Right lobe of liver (tissue), 6 donors: ENCODE measurements around the gene ZC3H12A. TPM values are rescaled to one million over a fixed set of nuclear protein-coding genes. Genes with fewer than 3 reads are reported as not detected.
A peak's percentile ranks its signal among the peaks of the same experiment; 100 is the strongest.

ENCODE experiments used
- ATAC-seq, 4 donors: fragments of 200-7000 bp; cut with Tn5 transposase; one replicate each; pipeline ENCODE4 v1.9.1; 2020; ENCODE audit warnings: mild to moderate bottlenecking in 4 of 4, moderate library complexity in 4 of 4
- DNase-seq, 3 donors: peaks; one replicate each; pipeline ENCODE4 v3.0.0-alpha.2; 2020
- H3K27ac ChIP-seq, 3 donors: fragments of 200-600 bp; one replicate each; pipeline ENCODE4 v1.8.0; 2022
- H3K27me3 ChIP-seq, 2 donors: fragments of 200-600 bp; one replicate each; pipeline ENCODE4 v1.8.0; 2022
- H3K36me3 ChIP-seq, 4 donors: fragments of 200-600 bp; sonication (generic) in 1 of 4; one replicate each; pipeline versions ENCODE4 v1.5.1 to v1.8.0; 2017 to 2022; ENCODE audit warnings: control low read depth in 1 of 4
- H3K4me1 ChIP-seq, 4 donors: fragments of 200-600 bp; sonication (generic) in 1 of 4; one replicate each; pipeline versions ENCODE4 v1.5.1 to v1.8.0; 2017 to 2022; ENCODE audit warnings: control low read depth in 1 of 4
- H3K4me3 ChIP-seq, 3 donors: fragments of 200-600 bp; one replicate each; pipeline ENCODE4 v1.8.0; 2022
- H3K9me3 ChIP-seq, 4 donors: fragments of 200-600 bp; sonication (generic) in 1 of 4; one replicate each; pipeline versions ENCODE4 v1.5.1 to v1.8.0; 2017 to 2022; ENCODE audit warnings: control low read depth in 1 of 4
- CTCF ChIP-seq, 4 donors: fragments of 200-600 bp in 3 of 4; fragments of 450-650 bp in 1 of 4; IDR thresholded peaks; one replicate each; pipeline versions ENCODE4 v1.5.1 to v1.8.0; 2016 to 2022; ENCODE audit warnings: antibody characterized with exemption in 4 of 4, mild to moderate bottlenecking in 2 of 4
- POLR2A ChIP-seq: fragments of 450-650 bp; IDR thresholded peaks from one replicate; pipeline ENCODE4 v1.6.1; 2017; ENCODE audit warnings: antibody characterized with exemption, mild to moderate bottlenecking
- WGBS: methylation state at CpG from one replicate; pipeline ENCODE4 v1.1.6; 2018; ENCODE audit warnings: low coverage, low lambda C conversion rate; ENCODE audit not compliant: insufficient coverage; ENCODE audit errors: missing lambda C conversion rate; 5-methylcytosine and 5-hydroxymethylcytosine counted together
- intact Hi-C, 2 donors: fragments of 100-400 bp; cut with DNase I; formaldehyde crosslinking; loops; one replicate each; pipeline versions ENCODE4 v1.11.2 to v1.14.1; 2022
- total RNA-seq, 6 experiments: library from RNA; depleted of rRNA in 2 of 6; stranded (reverse); fragments of >200 nt in 2 of 6; fragmentation: NEBNext Ultra II Directional in 3 of 6; extraction: Animal tissue kit (Norgen Biotek cat#: 25700) in 3 of 6; gene quantifications; one replicate each; pipeline versions ENCODE4 v1.1.0 to v1.2.4, GENCODE V29; 2016 to 2023
- donor health status: DM: no; HTN: yes; CAD: no.
- donor health status: DM: no; HTN: no; CAD: no.
- donor health status: DM: no; HTN: no; CAD: no.
- donor health status: DM: no; HTN: yes; CAD: no.
- donor health status: DM: no; HTN: yes; CAD: no.

Gene ZC3H12A
- total RNA-seq, 6 experiments from 2014 or later = 2.7 to 21.9 (median 8.3) TPM

DNA sequence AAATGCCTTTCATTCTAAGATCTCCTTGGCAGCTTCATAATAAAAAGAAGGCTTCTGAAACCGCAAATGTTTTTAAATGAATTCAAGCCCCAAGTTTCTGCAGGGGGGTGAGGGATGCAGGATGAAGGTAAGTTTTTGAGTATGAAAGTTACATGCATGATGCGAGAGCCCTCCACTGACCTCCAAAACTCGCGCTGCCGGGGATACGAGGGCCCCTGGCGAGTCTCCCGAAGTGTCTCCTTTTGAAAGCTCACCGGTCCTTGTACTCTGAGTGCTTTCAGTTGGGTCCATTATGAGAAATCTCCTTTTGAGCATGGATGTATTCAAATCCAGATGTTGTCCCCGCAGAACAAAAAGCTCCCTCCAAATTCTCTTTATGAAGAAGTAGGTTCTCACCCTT lies 18.9 kb upstream of the ZC3H12A start:
- TF ChIP-seq POLR2A (no peak), CTCF (IDR thresholded peaks at IDR 0.05) (no peak)
- WGBS = 100% methylated on average over 2 of the region's 10 CpGs
- H3K27me3 ChIP-seq = no peaks in the 10 kb centered on the region
- H3K36me3 ChIP-seq = no peaks in the 10 kb centered on the region
- no peaks in the 10 kb centered on the region for H3K9me3 ChIP-seq
- no peaks in the 10 kb centered on the region for H3K4me1 ChIP-seq
- intact Hi-C loops = loop anchor here (10.0 kb wide), 1 partner anchor 229 kb away; no protein-coding TSS in a partner anchor
- H3K27ac ChIP-seq = peak overlapping the region in 1 of 3 donors; percentile 9
- no peak overlapping the region for H3K4me3 ChIP-seq
- DNase-seq (no peak), ATAC-seq (no peak)

DNA sequence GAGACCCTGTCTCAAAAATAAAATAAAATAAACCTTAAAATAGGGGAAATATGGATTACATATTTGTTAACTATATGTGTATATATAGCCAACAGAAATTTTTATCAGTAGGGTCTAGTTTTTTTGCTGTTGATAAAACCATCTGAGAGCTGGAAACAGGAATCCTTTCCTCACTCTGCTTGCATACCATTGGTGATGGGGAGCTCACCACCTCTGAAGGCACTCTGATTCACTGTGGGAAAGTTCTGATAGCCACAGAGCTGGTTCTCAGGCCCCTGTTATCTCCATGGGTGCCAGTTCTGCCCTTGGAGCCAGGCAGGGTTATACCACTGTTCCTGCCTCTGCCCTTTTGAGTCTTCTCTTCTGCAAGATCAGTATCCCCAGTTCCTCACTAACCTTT lies 17.8 kb upstream of the ZC3H12A start:
- Histone ChIP-seq H3K27ac (no peak overlapping the region), H3K9me3 (no peaks in the 10 kb centered on the region), H3K27me3 (no peaks in the 10 kb centered on the region), H3K36me3 (no peaks in the 10 kb centered on the region), H3K4me1 (no peaks in the 10 kb centered on the region), H3K4me3 (no peak overlapping the region)
- ATAC-seq = no peak
- DNase-seq = no peak
- intact Hi-C loops = loop anchor here (10.0 kb wide), 1 partner anchor 228 kb away; no protein-coding TSS in a partner anchor
- TF ChIP-seq POLR2A = no peak
- no peak for TF ChIP-seq CTCF (IDR thresholded peaks at IDR 0.05)

DNA sequence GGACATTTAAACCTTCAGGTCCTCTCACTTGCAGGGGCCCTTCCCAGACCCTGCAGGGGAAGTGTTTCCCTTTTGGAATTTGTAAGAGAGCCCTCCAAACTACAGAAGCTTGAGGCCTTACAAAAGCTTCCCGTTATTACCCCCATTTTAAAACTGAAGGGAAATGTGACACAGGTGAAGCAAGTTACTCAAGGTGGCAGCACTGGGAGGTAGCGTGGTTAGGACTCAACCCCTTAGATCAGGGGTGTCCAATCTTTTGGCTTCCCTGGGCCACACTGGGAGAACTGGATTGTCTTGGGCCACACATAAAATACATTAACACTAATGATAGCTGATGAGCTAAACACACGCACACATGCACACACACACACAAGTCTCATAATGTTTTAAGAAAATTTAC lies 15.8 kb upstream of the ZC3H12A start:
- Histone ChIP-seq H3K27me3 (no peaks in the 10 kb centered on the region), H3K36me3 (no peaks in the 10 kb centered on the region), H3K4me3 (no peak overlapping the region), H3K4me1 (peaks cover 0 to under 1% (median 0%) of the 10 kb centered on the region in 4 donors), H3K9me3 (no peaks in the 10 kb centered on the region), H3K27ac (no peak overlapping the region)
- intact Hi-C loops = loop anchor here (10.0 kb wide), 1 partner anchor 226 kb away; no protein-coding TSS in a partner anchor
- 77% methylated on average over 3 of the region's 3 CpGs for WGBS
- no peak for ATAC-seq
- DNase-seq = no peak
- TF ChIP-seq CTCF (IDR thresholded peaks at IDR 0.05) (no peak), POLR2A (no peak)

GRCh38 chr1:37461698-37462436 lies 12.5 kb upstream of the ZC3H12A start:
- intact Hi-C loops = no loop called here
- H3K4me3 ChIP-seq = no peak overlapping the region
- WGBS = 71% methylated on average over 7 of the region's 9 CpGs
- DNase-seq = no peak
- peaks cover 0 to 26% (median 3%) of the 10 kb centered on the region in 4 donors for H3K4me1 ChIP-seq
- H3K9me3 ChIP-seq = no peaks in the 10 kb centered on the region
- H3K27ac ChIP-seq = no peak overlapping the region
- ATAC-seq = no peak
- no peaks in the 10 kb centered on the region for H3K27me3 ChIP-seq
- no peak for TF ChIP-seq CTCF (IDR thresholded peaks at IDR 0.05)
- TF ChIP-seq POLR2A = no peak
- no peaks in the 10 kb centered on the region for H3K36me3 ChIP-seq
